Spleen (tissue), 7 donors: ENCODE measurements around the gene MFF.

Experiments
- POLR2AphosphoS5 ChIP-seq, 3 donors: sonication (generic); formaldehyde crosslinking; IDR thresholded peaks; one replicate each; pipeline ENCODE4 v1.5.1; 2017; ENCODE audit warnings: antibody characterized with exemption in 3 of 3
- TF ChIP-seq, protein P1 (sequence below), 11 experiments: fragments of 200-600 bp in 7 of 11; fragments of 450-650 bp in 4 of 11; sonication (generic) in 4 of 11; IDR thresholded peaks in 8 of 11; conservative IDR thresholded peaks in 3 of 11; 1 replicate in 7 of 11; 2 replicates in 4 of 11; pipeline versions ENCODE4 v1.4.0 to v1.8.0; 2016 to 2021; ENCODE audit warnings: antibody characterized with exemption in 11 of 11, inconsistent platforms in 4 of 11, mild to moderate bottlenecking in 1 of 11
- donor health status: DM: no; HTN: no; CAD: no; lungs with moderate emphysema.
- donor health status: DM: no; HTN: no; CAD: no.
- donor health status: DM: no; HTN: no; CAD: no.

DNA sequence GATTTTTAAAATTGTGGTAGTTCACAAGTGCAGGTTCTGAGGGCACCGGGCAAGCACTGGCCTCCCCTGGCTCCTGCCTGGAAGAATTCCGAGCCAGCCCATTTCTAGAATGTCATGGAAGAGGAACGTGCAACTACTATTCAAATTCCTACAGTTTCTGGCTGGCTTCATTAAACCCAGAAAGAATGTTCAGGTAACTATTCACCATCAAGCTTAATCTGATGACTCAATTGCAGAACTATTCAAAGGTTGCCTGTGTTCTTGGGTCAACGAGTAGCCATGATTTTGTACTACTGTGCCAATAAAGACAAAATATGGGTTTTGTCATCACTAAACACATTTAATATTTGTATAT, 14.3 kb upstream of the MFF start:
- TF ChIP-seq, protein P1, sequence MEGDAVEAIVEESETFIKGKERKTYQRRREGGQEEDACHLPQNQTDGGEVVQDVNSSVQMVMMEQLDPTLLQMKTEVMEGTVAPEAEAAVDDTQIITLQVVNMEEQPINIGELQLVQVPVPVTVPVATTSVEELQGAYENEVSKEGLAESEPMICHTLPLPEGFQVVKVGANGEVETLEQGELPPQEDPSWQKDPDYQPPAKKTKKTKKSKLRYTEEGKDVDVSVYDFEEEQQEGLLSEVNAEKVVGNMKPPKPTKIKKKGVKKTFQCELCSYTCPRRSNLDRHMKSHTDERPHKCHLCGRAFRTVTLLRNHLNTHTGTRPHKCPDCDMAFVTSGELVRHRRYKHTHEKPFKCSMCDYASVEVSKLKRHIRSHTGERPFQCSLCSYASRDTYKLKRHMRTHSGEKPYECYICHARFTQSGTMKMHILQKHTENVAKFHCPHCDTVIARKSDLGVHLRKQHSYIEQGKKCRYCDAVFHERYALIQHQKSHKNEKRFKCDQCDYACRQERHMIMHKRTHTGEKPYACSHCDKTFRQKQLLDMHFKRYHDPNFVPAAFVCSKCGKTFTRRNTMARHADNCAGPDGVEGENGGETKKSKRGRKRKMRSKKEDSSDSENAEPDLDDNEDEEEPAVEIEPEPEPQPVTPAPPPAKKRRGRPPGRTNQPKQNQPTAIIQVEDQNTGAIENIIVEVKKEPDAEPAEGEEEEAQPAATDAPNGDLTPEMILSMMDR (IDR thresholded peaks at IDR 0.05 in 8 of 11, conservative IDR thresholded peaks at IDR 0.05 in 3 of 11), result no peak
- TF ChIP-seq POLR2AphosphoS5 (IDR thresholded peaks at IDR 0.05), result no peak
